HG03378 (cell line): ENCODE measurements around the gene RAB23.

ENCODE experiments used
- ATAC-seq: cut with Tn5 transposase; IDR thresholded peaks from one replicate; pipeline ENCODE4 v1.9.1; 2021; ENCODE audit warnings: mild to moderate bottlenecking, moderate library complexity; ENCODE audit not compliant: unreplicated experiment

The RAB23 gene

GRCh38 chr6:57221936-57222742, at the start of gene RAB23:
Gene RAB23, minus strand, starts transcription at chr6:57222307. Its CDS starts 11,927 bp downstream, at chr6:57210380.
- ATAC-seq: peak; percentile 69

GRCh38 chr6:57268294-57268640, 46.2 kb upstream of the RAB23 start:
- no peak for ATAC-seq

- no peak for ATAC-seq
Measured at GRCh38 chr6:57267586-57268293, 45.6 kb upstream of the RAB23 start.

- no peak for ATAC-seq
Measured at GRCh38 chr6:57265755-57266221, 43.7 kb upstream of the RAB23 start.

GRCh38 chr6:57263739-57264138, 41.6 kb upstream of the RAB23 start:
- no peak for ATAC-seq

GRCh38 chr6:57262901-57263694, 41.0 kb upstream of the RAB23 start:
- ATAC-seq: no peak

- ATAC-seq: no peak
Measured at GRCh38 chr6:57262488-57262887, 40.4 kb upstream of the RAB23 start.

- no peak for ATAC-seq
Measured at GRCh38 chr6:57261926-57262325, 39.8 kb upstream of the RAB23 start.

- no peak for ATAC-seq
Measured at GRCh38 chr6:57259064-57259463, 37.0 kb upstream of the RAB23 start.

GRCh38 chr6:57257911-57258541, 35.9 kb upstream of the RAB23 start:
- ATAC-seq: no peak

- no peak for ATAC-seq
Measured at GRCh38 chr6:57256541-57256940, 34.4 kb upstream of the RAB23 start.

GRCh38 chr6:57255451-57256169, 33.5 kb upstream of the RAB23 start:
- no peak for ATAC-seq

GRCh38 chr6:57254055-57254717, 32.1 kb upstream of the RAB23 start:
- ATAC-seq: no peak

GRCh38 chr6:57252975-57253374, 30.9 kb upstream of the RAB23 start:
- no peak for ATAC-seq

GRCh38 chr6:57252137-57252536, 30.0 kb upstream of the RAB23 start:
- no peak for ATAC-seq

GRCh38 chr6:57250348-57250747, 28.2 kb upstream of the RAB23 start:
- ATAC-seq: no peak

- ATAC-seq: no peak
Measured at GRCh38 chr6:57248311-57248895, 26.3 kb upstream of the RAB23 start.

GRCh38 chr6:57247603-57248002, 25.5 kb upstream of the RAB23 start:
- ATAC-seq: no peak

GRCh38 chr6:57246307-57246706, 24.2 kb upstream of the RAB23 start:
- ATAC-seq: no peak
